ENCODE results near the gene NRIP3. TPM values are rescaled to one million over a fixed set of nuclear protein-coding genes. Genes with fewer than 3 reads are reported as not detected.

NRIP3 gene
- total and polyA plus RNA-seq, 9 of the 15 experiments (the other 6 are each of a cell fraction or from before 2014, with no cell fraction given): 4.4 to 18.7 (median 11.6) TPM

GRCh38 chr11:8956860-8957259 lies 46.9 kb downstream of the NRIP3 start:
- Histone ChIP-seq H3K4me3 (no peak overlapping the region), H4K20me1 (replicated peaks; ENCODE audit: control insufficient read depth, insufficient read depth, low read length) (no peaks in the 10 kb centered on the region), H2AFZ (ENCODE audit: low read depth, low read length) (no peak overlapping the region), H3K9ac (ENCODE audit: insufficient read depth in 1 of 2, low read depth in 2 of 2, low read length in 2 of 2) (no peak overlapping the region), H3K79me2 (ENCODE audit: control insufficient read depth, insufficient read depth, low read length) (peaks cover 22% of the 10 kb centered on the region), H3K27ac (ENCODE audit: extremely low read depth, low read depth, low read length) (no peak overlapping the region), H3K36me3 (ENCODE audit: control insufficient read depth, insufficient read depth, low read length) (peaks cover 39% of the 10 kb centered on the region), H3K9me3 (replicated peaks; ENCODE audit: control insufficient read depth, insufficient read depth, low read depth, low read length) (no peaks in the 10 kb centered on the region), H3K9me1 (ENCODE audit: control insufficient read depth, insufficient read depth, low read length) (no peaks in the 10 kb centered on the region), H3K4me2 (ENCODE audit: insufficient read depth, low read length) (no peak overlapping the region), H3K4me1 (replicated peaks in 1 of 2; ENCODE audit: control insufficient read depth in 2 of 2, insufficient read depth in 2 of 2, low read length in 2 of 2) (no peaks in the 10 kb centered on the region), H3K27me3 (ENCODE audit: control insufficient read depth in 2 of 2, insufficient read depth in 2 of 2, low read length in 2 of 2) (no peaks in the 10 kb centered on the region)
- in situ Hi-C loops (cut with MboI) (no loop called here), intact Hi-C loops (cut with micrococcal nuclease) (loop anchor here (10.0 kb wide), 2 partner anchors 352 to 382 kb away; no protein-coding TSS in a partner anchor)
- ChIA-PET POLR2A (no interaction called here), CTCF (ENCODE audit: low intra/inter-chr PET ratio) (no interaction called here)
- 86% methylated on average over 4 of the region's 4 CpGs for WGBS (ENCODE audit: insufficient coverage, low coverage, missing lambda C conversion rate)
- ATAC-seq: no peak
- DNase-seq (ENCODE audit: extremely low read depth in 1 of 4, low spot score in 3 of 4): no peak
- no peak for FAIRE-seq
- BruUV-seq (replicated peaks): no TSS peak
- TF ChIP-seq CHD7 (IDR thresholded peaks at IDR 0.05; ENCODE audit: low read depth, low read length) (no peak), ZNF785 (CRISPR knock-in tag; IDR thresholded peaks at IDR 0.05) (no peak), PTRF (tag; IDR thresholded peaks at IDR 0.05) (no peak), LCOR (CRISPR knock-in tag; IDR thresholded peaks at IDR 0.05) (no peak), SMARCC2 (IDR thresholded peaks at IDR 0.05; ENCODE audit: low read depth) (no peak), HOMEZ (CRISPR knock-in tag; IDR thresholded peaks at IDR 0.05) (no peak), SNAPC5 (CRISPR knock-in tag; IDR thresholded peaks at IDR 0.05) (no peak), SAFB (IDR thresholded peaks at IDR 0.05; ENCODE audit: borderline replicate concordance, low read depth, low read length) (no peak), ZNF124 (CRISPR knock-in tag; IDR thresholded peaks at IDR 0.05) (no peak), DDX20 (tag; IDR thresholded peaks at IDR 0.05; ENCODE audit: low read depth) (no peak), MYNN (IDR thresholded peaks at IDR 0.05) (no peak), MYNN (CRISPR knock-in tag; IDR thresholded peaks at IDR 0.05) (no peak)

Data from K562 (cell line).